SHP77 treated with DMSO at 0.1 percent for 48 hours (cell line): ENCODE results near the gene STIL.
"Not testable (repeated sequence)": the region's sequence is repeated elsewhere in the genome, so short reads cannot be mapped to it uniquely, and the experiment has no call there.

Experiments used
- DNase-seq: peaks from one replicate; lab custom pipeline; 2025; lab: John Stamatoyannopoulos, UW

STIL gene

DNA sequence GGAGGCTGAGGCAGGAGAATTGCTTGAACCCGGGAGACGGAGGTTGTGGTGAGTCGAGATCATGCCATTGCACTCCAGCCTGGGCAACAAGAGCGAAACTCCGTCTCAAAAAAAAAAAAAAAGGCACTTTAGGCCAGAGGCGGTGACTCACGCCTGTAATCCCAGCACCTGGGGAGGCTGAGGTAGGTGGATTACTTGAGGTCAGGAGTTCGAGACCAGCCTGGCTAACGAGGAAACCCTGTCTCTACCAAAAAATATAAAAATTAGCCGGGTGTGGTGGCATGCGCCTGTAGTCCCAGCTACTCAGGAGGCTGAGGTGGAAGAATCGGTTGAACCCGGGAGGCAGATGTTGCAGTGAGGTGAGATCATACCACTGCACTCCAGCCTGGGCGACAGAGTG, 6.0 kb upstream of the STIL start:
- not testable (repeated sequence) for DNase-seq

DNA sequence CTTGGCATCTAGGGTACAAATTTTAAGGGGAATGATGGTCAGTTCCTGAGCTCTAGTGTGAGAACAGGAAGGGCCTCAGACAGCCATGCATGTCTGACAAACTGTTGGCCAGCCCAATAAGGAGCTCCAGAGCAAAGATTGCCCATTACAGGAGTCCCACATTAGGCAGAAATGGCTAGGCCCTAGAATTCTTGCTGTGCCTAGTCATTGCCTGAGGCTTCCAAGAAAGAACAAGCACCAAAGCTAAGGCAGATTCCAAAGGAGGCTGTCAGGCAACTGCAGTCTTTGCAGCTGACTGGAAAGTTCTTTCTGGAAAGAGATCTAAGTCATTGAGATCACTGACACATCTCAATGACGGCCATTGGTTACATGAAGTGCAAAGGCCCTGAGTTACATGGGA, 3.9 kb upstream of the STIL start:
- DNase-seq: no peak

DNA sequence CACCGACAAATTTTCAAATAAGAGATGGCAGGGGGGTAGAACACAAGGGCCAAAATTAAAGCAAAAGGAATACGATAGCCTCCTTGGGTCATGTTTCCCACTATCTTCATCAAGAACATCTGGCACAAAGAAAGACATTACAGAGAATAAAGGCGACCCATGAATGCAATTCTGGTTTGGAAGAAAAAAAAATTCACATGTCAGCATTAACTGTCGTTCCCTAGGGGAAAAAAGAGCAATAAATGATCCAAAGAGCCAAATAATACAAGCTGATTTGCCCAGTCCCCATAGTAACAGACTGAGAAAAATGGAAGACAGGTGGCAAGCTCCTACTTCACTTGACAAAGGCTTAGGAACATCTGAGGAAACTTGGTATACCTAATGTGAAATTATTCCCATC, 4.5 kb downstream of the STIL start:
- no peak for DNase-seq

DNA sequence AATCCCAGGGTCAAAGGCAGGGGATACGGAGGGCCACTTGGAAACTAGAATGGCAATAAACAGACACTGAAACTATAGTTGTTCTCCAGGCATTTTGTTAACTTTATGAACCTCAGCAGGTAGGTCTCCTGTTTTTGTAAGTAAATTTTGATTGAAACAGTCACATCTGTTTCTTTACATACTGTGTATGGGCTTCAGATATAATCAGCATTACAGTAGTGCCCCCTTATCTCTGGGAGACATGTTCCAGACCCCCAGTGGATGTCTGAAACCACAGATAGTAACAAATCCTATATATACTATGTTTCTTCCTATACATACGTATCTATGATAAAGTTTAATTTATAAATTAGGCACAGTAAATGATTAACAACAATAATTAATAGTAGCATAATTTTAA, 11.5 kb downstream of the STIL start:
- no peak for DNase-seq

DNA sequence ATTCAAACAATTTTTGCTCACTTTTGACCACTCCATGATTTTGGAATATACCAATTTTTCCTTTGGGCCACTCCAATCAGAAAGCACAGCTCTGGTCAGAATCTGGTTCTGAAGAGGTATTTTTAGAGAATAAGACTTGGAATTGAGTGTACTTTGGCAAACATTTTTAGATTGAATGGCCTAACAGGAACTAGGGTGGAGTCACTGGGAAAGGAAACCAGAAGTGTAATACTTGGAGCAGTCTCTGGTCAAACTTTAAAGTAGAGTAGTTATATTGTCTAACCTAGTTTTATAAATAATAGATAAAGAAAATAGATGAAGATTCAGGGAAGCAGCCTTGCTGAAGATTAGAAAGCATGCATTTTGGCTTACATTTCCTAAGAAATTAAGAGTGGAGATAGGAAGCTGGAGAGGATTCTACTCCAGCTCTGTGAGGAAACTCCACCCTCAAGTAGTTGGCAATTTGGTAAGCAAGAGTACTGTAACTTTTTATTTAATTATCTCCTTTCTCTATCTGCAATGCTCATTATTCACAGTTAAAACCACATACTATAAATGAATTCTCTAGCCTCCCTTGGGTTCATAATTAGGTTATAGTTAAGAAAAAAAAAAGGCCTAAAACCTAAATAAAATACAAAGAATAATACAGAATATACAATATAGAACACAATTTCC, 15.8 kb downstream of the STIL start:
- no peak for DNase-seq

GRCh38 chr1:47295579-47295978, 18.4 kb downstream of the STIL start:
- no peak for DNase-seq

GRCh38 chr1:47294863-47295262, 19.1 kb downstream of the STIL start:
- DNase-seq: not testable (repeated sequence)

- not testable (repeated sequence) for DNase-seq
Measured at GRCh38 chr1:47288116-47288515, 25.8 kb downstream of the STIL start.

GRCh38 chr1:47280142-47280541, 33.8 kb downstream of the STIL start:
- no peak for DNase-seq

DNA sequence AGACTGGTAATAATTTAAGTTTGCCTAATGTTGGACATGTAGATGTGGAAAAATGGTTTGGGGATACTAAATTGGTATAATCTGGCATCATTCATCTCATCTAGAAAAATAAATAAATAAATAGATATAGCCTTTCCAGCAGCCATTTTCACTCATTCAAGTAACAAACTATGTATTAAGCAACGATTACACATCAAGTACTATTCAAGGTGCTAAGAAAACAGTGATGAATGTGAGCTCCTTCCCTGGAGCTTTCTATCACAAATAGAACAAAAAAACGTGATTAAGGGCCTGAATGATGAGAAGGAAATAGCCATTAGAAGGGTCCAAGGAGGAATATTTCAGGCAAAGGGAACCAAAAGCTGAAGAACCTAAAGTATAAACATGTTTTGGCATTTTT, 37.1 kb downstream of the STIL start:
- DNase-seq: no peak

DNA sequence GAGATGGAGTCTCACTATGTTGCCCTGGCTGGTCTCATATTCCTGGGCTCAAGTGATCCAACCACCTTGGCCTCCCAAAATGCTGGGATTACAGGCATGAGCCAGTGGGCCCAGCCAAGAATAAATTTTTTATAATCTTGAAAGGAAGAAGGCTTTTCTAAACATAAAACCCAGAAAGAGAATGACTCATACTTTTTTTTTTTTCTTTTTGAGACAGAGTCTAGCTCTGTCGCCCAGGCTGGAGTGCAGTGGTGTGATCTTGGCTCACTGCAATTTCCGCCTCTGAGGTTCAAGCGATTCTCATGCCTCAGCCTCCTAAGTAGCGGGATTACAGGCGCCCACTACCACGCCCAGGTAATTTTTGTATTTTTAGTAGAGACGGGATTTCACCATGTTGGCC, 38.1 kb downstream of the STIL start:
- DNase-seq: not testable (repeated sequence)

- not testable (repeated sequence) for DNase-seq
Measured at GRCh38 chr1:47265529-47265928, 48.4 kb downstream of the STIL start.

- DNase-seq: no peak
Measured at GRCh38 chr1:47262787-47263413, 51.0 kb downstream of the STIL start.

- DNase-seq: no peak
Measured at GRCh38 chr1:47257224-47257623, 56.7 kb downstream of the STIL start.

DNA sequence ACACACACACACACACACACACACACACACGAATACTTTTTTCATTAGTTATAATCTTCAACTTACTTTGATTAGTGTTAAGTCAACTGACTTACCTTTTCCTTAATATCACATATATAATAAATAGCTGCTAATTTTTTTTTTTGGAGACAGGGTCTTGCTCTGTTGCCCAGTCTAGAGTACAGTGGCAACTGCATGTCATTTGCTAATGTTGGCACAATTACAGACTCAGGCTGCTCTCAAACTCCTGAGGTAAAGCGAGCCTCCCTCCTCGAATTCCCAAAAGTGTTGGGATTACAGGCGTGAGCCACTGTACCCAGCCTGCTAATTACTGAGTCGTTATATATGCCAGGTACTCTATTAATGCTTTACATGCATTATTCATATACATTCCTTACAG, 61.2 kb downstream of the STIL start:
- no peak for DNase-seq

DNA sequence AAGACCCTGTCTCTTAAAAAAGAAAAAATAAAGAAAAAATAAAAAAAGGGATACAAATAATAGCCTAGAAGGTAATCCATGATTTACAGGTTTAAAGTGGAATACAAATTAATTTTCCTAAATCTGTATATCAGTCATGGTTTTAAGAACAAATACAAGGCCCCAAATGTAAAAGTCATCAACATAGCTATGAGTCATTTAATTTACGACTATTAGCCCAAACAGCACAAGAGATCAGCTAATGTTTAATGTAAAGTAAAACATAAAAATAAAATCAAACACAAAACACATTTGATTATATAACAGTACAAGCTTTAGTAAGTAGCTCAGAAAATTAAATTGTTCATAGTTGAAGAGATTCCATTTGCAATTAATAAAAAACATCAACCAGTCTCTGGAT, 61.6 kb downstream of the STIL start:
- no peak for DNase-seq

DNA sequence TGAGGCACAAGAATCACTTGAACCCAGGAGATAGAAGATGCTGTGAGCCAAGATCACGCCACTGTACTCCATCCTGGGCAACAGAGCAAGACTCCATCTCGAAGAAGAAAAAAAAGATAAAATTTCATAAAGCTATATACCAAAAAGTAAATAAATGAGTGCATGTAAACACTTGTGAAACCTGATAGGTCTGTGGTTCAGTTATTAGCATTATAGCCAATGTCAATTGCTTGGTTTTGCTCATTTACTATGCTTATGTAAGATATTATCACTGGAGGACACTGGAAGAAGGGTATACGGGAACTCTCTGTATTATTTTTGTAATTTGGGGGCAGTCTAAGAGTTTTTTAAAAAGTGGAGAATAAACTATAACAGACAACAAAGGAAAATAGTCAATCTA, 64.2 kb downstream of the STIL start:
- DNase-seq: no peak

DNA sequence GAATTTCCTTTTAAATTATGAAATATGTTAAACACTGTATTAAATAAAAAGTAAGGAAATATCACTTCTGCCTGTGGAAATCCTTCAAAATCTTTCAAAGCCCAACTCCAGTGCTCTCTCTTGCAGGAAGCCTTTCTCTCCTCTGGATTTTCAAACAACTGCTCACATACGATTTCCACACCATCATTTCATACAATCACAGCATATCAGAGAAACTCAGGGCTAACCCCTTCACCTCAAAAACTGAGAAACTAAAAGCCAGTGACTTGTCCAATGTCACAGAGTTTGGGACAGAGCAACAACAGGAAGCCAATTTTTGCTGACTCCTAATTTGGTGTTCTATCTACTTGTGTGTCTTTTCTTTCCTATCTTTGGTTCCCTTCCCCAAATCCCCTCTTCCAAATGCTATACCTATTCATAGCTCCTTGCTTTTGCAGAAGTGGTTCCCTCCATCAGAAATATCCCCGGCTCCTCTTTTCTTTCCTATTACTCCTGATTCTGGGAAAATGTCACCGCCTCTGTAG, 69.5 kb downstream of the STIL start:
- no peak for DNase-seq

DNA sequence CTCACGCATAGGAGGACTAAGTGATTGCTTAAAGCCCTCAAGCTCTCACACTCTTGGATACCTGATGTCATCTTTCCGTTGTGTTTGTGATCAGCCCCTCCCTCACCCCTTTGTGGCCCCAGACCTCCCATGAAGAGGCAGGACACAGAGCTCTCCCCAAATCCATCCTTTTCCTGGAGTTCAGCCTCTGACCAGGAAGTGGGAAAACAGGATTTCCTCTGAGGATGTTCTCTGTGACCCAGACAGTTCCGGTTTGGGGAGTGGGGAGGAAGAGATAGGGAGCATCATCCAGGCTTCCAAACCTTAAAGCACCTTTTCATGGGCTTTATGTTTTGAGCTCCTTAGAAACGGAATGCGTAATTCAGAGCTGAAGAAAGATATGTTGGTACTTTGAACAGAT, 70.0 kb downstream of the STIL start:
- no peak for DNase-seq

DNA sequence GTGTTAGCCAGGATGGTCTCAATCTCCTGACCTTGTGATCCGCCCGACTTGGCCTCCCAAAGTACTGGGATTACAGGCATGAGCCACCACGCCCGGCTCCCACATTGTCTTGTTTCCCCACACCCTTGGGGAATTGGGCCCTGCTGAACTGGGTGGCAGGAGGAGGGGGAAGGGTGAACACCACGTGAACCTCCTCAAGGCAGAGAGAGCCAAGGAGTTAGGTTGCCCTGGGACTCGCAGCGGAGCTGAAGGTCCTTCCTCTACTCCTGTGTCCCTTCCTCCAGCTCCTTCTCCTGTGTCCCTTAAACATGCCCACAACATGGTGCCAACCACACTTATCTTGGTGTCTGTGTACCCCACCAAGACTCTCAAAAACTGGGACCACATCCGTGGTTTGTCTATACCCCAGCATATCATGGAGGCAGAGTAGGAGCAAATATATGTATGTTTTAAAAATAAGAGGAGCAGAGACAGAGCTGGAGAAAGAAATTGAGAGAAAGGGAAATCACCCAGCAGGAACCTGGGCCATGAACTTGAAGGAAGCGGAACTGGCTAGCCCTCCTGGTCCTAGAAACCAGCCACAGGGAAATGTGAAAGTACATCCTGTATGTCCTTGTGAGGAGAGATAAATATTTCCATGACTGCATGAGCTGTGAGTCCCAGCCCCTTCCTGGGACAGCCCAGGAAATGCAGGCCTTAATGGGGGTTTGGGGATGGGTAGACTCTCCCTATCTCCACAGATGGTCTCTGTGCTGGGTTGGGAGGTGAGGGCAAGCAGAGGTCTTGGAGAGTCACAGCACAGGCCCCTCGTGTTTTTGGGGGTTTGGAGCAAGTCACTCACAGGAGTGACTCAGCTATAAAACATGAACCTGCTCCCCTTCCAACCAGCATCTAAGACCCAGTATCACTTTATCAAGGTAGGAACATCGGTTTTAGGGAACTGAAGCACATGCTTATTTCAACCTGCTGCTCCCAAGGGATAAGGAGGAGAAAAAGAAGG, 72.5 kb downstream of the STIL start:
- DNase-seq: no peak

- no peak for DNase-seq
Measured at GRCh38 chr1:47238935-47239592, 74.9 kb downstream of the STIL start.

DNA sequence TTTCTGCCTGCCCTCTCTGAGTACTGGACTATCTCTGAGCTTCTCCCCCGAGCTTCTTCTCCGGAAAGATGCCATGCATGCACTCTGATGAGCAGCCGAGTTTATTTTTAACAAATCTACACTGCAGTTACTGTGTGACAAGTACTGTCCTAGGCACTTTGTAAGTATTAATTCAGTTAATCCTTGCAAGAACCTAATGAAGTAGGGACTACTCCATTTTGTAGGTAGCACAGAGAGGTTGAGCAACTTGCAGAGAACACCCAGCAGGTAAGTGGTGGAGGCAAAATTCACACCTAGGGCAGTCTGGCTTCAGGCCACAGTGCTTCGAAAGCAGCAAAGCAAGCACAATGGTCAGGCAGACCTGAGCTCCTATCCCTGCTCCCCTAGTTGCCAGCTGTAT, 78.1 kb downstream of the STIL start:
- no peak for DNase-seq
